Measurements from ENCODE around the gene ST8SIA6.

The ST8SIA6 gene

DNA sequence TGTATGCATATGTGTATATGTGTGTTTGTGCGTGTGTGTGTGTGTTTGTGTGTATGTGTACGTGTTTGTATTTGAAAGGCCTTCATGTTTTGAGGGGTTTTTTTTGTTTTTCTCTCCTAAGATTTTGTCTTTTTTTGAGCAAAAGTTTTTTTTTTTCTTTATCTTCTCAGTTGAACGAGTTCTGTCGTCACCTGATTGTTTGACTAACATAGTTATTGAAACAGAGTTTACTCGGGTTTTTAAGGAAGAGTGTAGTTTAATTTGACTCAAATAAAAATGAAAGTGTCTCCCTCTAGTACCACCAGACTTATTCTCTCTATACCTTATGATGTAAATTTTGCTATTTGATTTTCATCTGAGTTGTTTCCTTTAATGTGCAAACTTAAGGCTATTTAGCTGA is 73.5 kb downstream of the ST8SIA6 start:
- Histone ChIP-seq H3K9ac (ENCODE audit: low read length) (no peak overlapping the region), H3K4ac (ENCODE audit: low read depth, low read length) (no peak overlapping the region), H4K91ac (ENCODE audit: low read depth, low read length) (no peak overlapping the region), H3K23ac (ENCODE audit: low read length) (no peak overlapping the region), H3K36me3 (ENCODE audit: control insufficient read depth in 1 of 2, insufficient read depth in 2 of 2, low read length in 2 of 2) (peaks cover 0 to under 1% of the 10 kb centered on the region in 2 experiments), H3K14ac (ENCODE audit: low read length) (no peak overlapping the region), H2AFZ (ENCODE audit: insufficient read depth, low read length, poor library complexity) (no peak overlapping the region), H3K79me2 (ENCODE audit: control insufficient read depth, insufficient read depth, low read length, poor library complexity) (no peaks in the 10 kb centered on the region), H3K4me2 (ENCODE audit: low read length) (no peak overlapping the region), H3K4me1 (ENCODE audit: control insufficient read depth in 1 of 2, insufficient read depth in 2 of 2, low read length in 2 of 2) (no peaks in the 10 kb centered on the region), H3K4me3 (ENCODE audit: low read depth, low read length) (no peak overlapping the region), H3K27ac (ENCODE audit: low read depth, low read length) (no peak overlapping the region), H3K27me3 (ENCODE audit: insufficient read depth, low read length) (no peaks in the 10 kb centered on the region), H3K79me1 (ENCODE audit: low read length) (peaks cover 1% of the 10 kb centered on the region), H3K18ac (ENCODE audit: low read length) (no peak overlapping the region), H3K9me3 (ENCODE audit: insufficient read depth, low read depth, low read length) (peaks cover 3% of the 10 kb centered on the region), H2BK12ac (ENCODE audit: low read length) (no peak overlapping the region), H2AK5ac (ENCODE audit: low read length) (no peak overlapping the region), H2BK120ac (ENCODE audit: insufficient read depth, low read length, poor library complexity) (no peak overlapping the region), H4K12ac (ENCODE audit: low read depth, low read length) (no peak overlapping the region), H4K8ac (ENCODE audit: low read depth, low read length) (no peak overlapping the region), H2BK5ac (ENCODE audit: low read depth, low read length, poor library complexity) (no peak overlapping the region)
- no peak for DNase-seq
- WGBS (ENCODE audit: extremely low coverage, insufficient coverage, insufficient read length) = no CpG with 5 or more reads among the region's 5 CpGs

DNA sequence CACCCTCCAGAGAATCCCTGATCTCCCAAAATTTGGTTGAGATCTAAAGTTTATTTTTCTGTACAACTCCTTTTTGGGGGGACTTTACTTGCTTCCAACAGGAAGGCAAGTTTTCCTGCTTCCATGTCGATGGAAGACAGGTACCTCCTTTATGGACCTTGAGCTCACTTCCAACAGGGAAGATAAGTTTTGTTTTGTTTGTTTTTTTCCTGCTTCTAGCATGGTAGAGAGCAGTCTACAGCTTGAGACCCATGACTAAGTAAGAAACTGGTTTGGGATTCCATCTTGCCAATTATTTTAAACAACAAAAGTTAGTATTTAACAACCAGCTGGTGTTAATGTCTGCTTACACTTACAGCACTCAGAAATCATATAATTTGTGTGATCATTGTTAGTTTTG is 74.4 kb downstream of the ST8SIA6 start:
- Histone ChIP-seq H3K9ac (ENCODE audit: low read length) (no peak overlapping the region), H2AFZ (ENCODE audit: insufficient read depth, low read length, poor library complexity) (no peak overlapping the region), H3K4me3 (ENCODE audit: low read depth, low read length) (no peak overlapping the region), H4K12ac (ENCODE audit: low read depth, low read length) (no peak overlapping the region), H4K91ac (ENCODE audit: low read depth, low read length) (no peak overlapping the region), H2BK5ac (ENCODE audit: low read depth, low read length, poor library complexity) (no peak overlapping the region), H3K23ac (ENCODE audit: low read length) (no peak overlapping the region), H3K4me1 (ENCODE audit: control insufficient read depth in 1 of 2, insufficient read depth in 2 of 2, low read length in 2 of 2) (no peaks in the 10 kb centered on the region), H3K14ac (ENCODE audit: low read length) (no peak overlapping the region), H3K27me3 (ENCODE audit: insufficient read depth, low read length) (no peaks in the 10 kb centered on the region), H3K36me3 (ENCODE audit: control insufficient read depth in 1 of 2, insufficient read depth in 2 of 2, low read length in 2 of 2) (no peaks in the 10 kb centered on the region), H3K79me1 (ENCODE audit: low read length) (no peaks in the 10 kb centered on the region), H2AK5ac (ENCODE audit: low read length) (no peak overlapping the region), H4K8ac (ENCODE audit: low read depth, low read length) (no peak overlapping the region), H3K4ac (ENCODE audit: low read depth, low read length) (no peak overlapping the region), H3K9me3 (ENCODE audit: insufficient read depth, low read depth, low read length) (no peaks in the 10 kb centered on the region), H3K79me2 (ENCODE audit: control insufficient read depth, insufficient read depth, low read length, poor library complexity) (no peaks in the 10 kb centered on the region), H3K4me2 (ENCODE audit: low read length) (no peak overlapping the region), H2BK120ac (ENCODE audit: insufficient read depth, low read length, poor library complexity) (no peak overlapping the region), H2BK12ac (ENCODE audit: low read length) (no peak overlapping the region), H3K27ac (ENCODE audit: low read depth, low read length) (no peak overlapping the region), H3K18ac (ENCODE audit: low read length) (no peak overlapping the region)
- no peak for DNase-seq
- WGBS (ENCODE audit: extremely low coverage, insufficient coverage, insufficient read length) = no CpG with 5 or more reads among the region's 1 CpG

DNA sequence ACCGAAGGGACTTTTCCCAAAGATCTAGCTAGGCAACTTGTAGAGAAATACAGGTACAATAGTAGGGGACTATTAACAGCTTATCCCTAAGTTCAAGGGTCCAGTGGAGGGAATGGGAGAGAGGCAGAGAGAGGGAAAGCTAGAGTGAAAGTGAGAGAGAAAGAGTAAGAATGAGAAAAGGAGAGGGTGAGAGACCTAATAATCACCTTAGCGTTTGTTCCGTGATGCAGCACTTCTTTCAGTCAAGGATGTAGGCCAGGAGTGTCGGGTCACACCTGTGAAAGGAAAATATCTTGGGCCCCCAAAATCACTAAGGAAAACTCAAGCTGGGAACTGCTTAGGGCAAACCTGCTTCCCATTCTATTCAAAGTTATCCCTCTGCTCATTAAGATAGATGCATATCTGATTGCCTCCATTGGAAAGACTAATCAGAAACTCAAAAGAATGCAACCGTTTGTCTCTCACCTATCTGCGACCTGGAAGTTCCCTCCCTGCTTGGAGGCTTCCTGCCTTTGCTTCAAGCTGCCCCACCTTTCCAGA is 75.2 kb downstream of the ST8SIA6 start:
- Histone ChIP-seq H3K79me2 (ENCODE audit: control insufficient read depth, insufficient read depth, low read length, poor library complexity) (no peaks in the 10 kb centered on the region), H3K27ac (ENCODE audit: low read depth, low read length) (no peak overlapping the region), H2BK5ac (ENCODE audit: low read depth, low read length, poor library complexity) (no peak overlapping the region), H3K9me3 (ENCODE audit: insufficient read depth, low read depth, low read length) (no peaks in the 10 kb centered on the region), H3K4me1 (ENCODE audit: control insufficient read depth in 1 of 2, insufficient read depth in 2 of 2, low read length in 2 of 2) (no peaks in the 10 kb centered on the region), H3K9ac (ENCODE audit: low read length) (no peak overlapping the region), H3K18ac (ENCODE audit: low read length) (no peak overlapping the region), H2AFZ (ENCODE audit: insufficient read depth, low read length, poor library complexity) (no peak overlapping the region), H2AK5ac (ENCODE audit: low read length) (no peak overlapping the region), H4K12ac (ENCODE audit: low read depth, low read length) (no peak overlapping the region), H3K79me1 (ENCODE audit: low read length) (no peaks in the 10 kb centered on the region), H3K23ac (ENCODE audit: low read length) (no peak overlapping the region), H2BK12ac (ENCODE audit: low read length) (no peak overlapping the region), H3K36me3 (ENCODE audit: control insufficient read depth in 1 of 2, insufficient read depth in 2 of 2, low read length in 2 of 2) (no peaks in the 10 kb centered on the region), H3K14ac (ENCODE audit: low read length) (no peak overlapping the region), H3K27me3 (ENCODE audit: insufficient read depth, low read length) (no peaks in the 10 kb centered on the region), H2BK120ac (ENCODE audit: insufficient read depth, low read length, poor library complexity) (no peak overlapping the region), H4K8ac (ENCODE audit: low read depth, low read length) (no peak overlapping the region), H3K4ac (ENCODE audit: low read depth, low read length) (no peak overlapping the region), H4K91ac (ENCODE audit: low read depth, low read length) (no peak overlapping the region), H3K4me3 (ENCODE audit: low read depth, low read length) (no peak overlapping the region), H3K4me2 (ENCODE audit: low read length) (no peak overlapping the region)
- WGBS (ENCODE audit: extremely low coverage, insufficient coverage, insufficient read length) = no CpG with 5 or more reads among the region's 6 CpGs
- DNase-seq = no peak

DNA sequence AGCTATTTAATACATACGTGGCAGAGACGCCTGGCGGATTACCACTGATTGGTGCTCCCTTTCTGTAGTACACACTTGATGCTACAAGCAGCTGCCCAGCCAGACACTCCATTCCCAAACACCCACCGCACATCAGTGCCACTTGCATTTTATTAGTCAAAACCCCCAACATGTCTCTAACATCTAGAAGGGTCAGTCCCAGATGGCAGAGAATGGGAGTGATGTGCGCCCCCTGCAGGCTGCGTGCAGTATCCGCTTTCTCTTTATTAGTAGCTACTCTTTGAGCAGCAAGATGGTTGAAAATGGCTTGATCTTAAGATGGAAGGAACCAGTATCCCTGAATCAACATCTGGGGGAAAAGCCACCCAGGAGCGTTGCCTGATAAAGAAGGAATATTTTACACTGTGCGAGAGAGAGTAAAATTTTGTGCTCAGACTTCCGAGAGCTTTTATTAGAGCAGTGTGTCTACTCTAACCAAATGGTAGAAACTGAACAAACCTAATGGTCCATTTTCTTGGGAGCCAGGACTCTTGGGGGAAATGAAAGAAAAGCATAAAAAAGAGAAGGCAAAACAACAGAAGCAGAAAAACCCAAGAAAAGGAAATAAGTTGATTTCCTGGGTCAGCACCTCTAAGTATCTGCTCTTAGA is 78.3 kb downstream of the ST8SIA6 start:
- Histone ChIP-seq H3K4me2 (ENCODE audit: low read length) (no peak overlapping the region), H2BK120ac (ENCODE audit: insufficient read depth, low read length, poor library complexity) (no peak overlapping the region), H3K79me2 (ENCODE audit: control insufficient read depth, insufficient read depth, low read length, poor library complexity) (no peaks in the 10 kb centered on the region), H2BK5ac (ENCODE audit: low read depth, low read length, poor library complexity) (no peak overlapping the region), H2BK12ac (ENCODE audit: low read length) (no peak overlapping the region), H3K18ac (ENCODE audit: low read length) (no peak overlapping the region), H4K91ac (ENCODE audit: low read depth, low read length) (no peak overlapping the region), H4K8ac (ENCODE audit: low read depth, low read length) (no peak overlapping the region), H3K14ac (ENCODE audit: low read length) (no peak overlapping the region), H3K9me3 (ENCODE audit: insufficient read depth, low read depth, low read length) (no peaks in the 10 kb centered on the region), H2AFZ (ENCODE audit: insufficient read depth, low read length, poor library complexity) (no peak overlapping the region), H3K27ac (ENCODE audit: low read depth, low read length) (no peak overlapping the region), H3K36me3 (ENCODE audit: control insufficient read depth in 1 of 2, insufficient read depth in 2 of 2, low read length in 2 of 2) (no peaks in the 10 kb centered on the region), H3K79me1 (ENCODE audit: low read length) (no peaks in the 10 kb centered on the region), H2AK5ac (ENCODE audit: low read length) (no peak overlapping the region), H3K4me1 (ENCODE audit: control insufficient read depth in 1 of 2, insufficient read depth in 2 of 2, low read length in 2 of 2) (no peaks in the 10 kb centered on the region), H3K4me3 (ENCODE audit: low read depth, low read length) (no peak overlapping the region), H3K27me3 (ENCODE audit: insufficient read depth, low read length) (no peaks in the 10 kb centered on the region), H3K4ac (ENCODE audit: low read depth, low read length) (no peak overlapping the region), H3K9ac (ENCODE audit: low read length) (no peak overlapping the region), H3K23ac (ENCODE audit: low read length) (no peak overlapping the region), H4K12ac (ENCODE audit: low read depth, low read length) (no peak overlapping the region)
- no CpG with 5 or more reads among the region's 10 CpGs for WGBS (ENCODE audit: extremely low coverage, insufficient coverage, insufficient read length)
- peak; percentile 26 to 49 for DNase-seq
